NCI-H69 (cell line): ENCODE measurements around the gene WNT7B.

Experiments
- DNase-seq: peaks from one replicate; lab custom pipeline; 2025; lab: John Stamatoyannopoulos, UW

WNT7B gene

GRCh38 chr22:45906946-45907345, 70.0 kb downstream of the WNT7B start:
- no peak for DNase-seq

- peak; percentile 20 for DNase-seq
Measured at GRCh38 chr22:45905924-45906865, 70.8 kb downstream of the WNT7B start.

GRCh38 chr22:45905326-45905923, 71.5 kb downstream of the WNT7B start:
- peak; percentile 33 for DNase-seq

GRCh38 chr22:45904236-45904635, 72.7 kb downstream of the WNT7B start:
- DNase-seq: no peak

GRCh38 chr22:45903355-45904135, 73.4 kb downstream of the WNT7B start:
- no peak for DNase-seq

GRCh38 chr22:45897736-45898135, 79.2 kb downstream of the WNT7B start:
- no peak for DNase-seq

GRCh38 chr22:45896964-45897538, 79.9 kb downstream of the WNT7B start:
- no peak for DNase-seq

GRCh38 chr22:45896153-45896951, 80.6 kb downstream of the WNT7B start:
- DNase-seq: no peak

- no peak for DNase-seq
Measured at GRCh38 chr22:45895436-45896152, 81.4 kb downstream of the WNT7B start.

- no peak for DNase-seq
Measured at GRCh38 chr22:45893516-45893915, 83.4 kb downstream of the WNT7B start.

GRCh38 chr22:45892681-45893461, 84.1 kb downstream of the WNT7B start:
- DNase-seq: no peak

GRCh38 chr22:45891996-45892621, 84.9 kb downstream of the WNT7B start:
- DNase-seq: no peak

- peak; percentile 29 for DNase-seq
Measured at GRCh38 chr22:45891471-45891995, 85.4 kb downstream of the WNT7B start.

- peak; percentile 30 for DNase-seq
Measured at GRCh38 chr22:45891021-45891421, 85.9 kb downstream of the WNT7B start.

GRCh38 chr22:45890351-45890635, 86.7 kb downstream of the WNT7B start:
- no peak for DNase-seq

- no peak for DNase-seq
Measured at GRCh38 chr22:45889539-45890350, 87.2 kb downstream of the WNT7B start.

GRCh38 chr22:45889093-45889538, 87.8 kb downstream of the WNT7B start:
- DNase-seq: no peak
